ENCODE measurements around the gene CCL3. TPM values are rescaled to one million over a fixed set of nuclear protein-coding genes. Genes with fewer than 3 reads are reported as not detected.
A peak's percentile ranks its signal among the peaks of the same experiment; 100 is the strongest.

CCL3 gene
- total and polyA plus RNA-seq, 2 of the 4 experiments (the other 2 are of a cell fraction): not detected

DNA sequence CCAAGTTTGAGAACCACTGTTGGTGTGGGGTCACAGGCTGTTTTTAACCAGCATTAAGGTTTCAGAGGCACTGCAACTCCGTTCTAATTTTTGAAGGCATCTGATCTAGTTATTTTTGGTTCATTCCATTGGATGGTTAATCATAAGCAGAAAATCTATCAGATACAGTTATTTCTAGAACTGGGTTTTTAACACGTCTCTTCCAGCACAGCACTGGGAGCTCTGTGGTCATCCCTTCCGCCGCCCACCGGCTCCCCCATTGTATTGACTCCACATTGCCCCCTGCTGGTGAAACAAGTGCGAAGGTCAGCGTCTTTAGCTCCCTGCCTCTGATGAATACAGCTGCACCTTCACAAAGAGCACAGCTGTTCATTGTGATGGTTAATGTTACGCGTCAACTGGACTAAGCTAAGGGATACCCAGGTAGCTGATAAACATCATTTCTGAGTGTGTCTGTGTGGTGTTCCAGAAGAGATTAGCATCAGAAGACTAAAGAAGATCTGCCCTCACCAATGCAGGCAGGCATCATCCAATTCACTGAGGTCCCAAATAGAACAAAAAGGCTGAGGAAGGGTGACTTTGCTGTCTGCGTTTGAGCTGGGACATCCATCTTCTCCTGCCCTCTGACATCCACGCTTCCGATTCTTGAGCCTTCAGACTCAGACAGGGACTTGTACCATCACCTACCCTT is 17.4 kb downstream of the CCL3 start:
- TF ChIP-seq NFE2L2 (IDR thresholded peaks at IDR 0.05; ENCODE audit: low read depth, low read length) (no peak), CHD1 (IDR thresholded peaks at IDR 0.05; ENCODE audit: low read depth, low read length) (no peak), RCOR1 (IDR thresholded peaks at IDR 0.05; ENCODE audit: insufficient replicate concordance, low read length) (no peak), MXI1 (IDR thresholded peaks at IDR 0.05; ENCODE audit: borderline replicate concordance, low read depth, low read length) (no peak), FOS (IDR thresholded peaks at IDR 0.05; ENCODE audit: low read depth, low read length) (no peak), SMC3 (IDR thresholded peaks at IDR 0.05; ENCODE audit: low read depth, low read length) (peak; percentile 36), BHLHE40 (IDR thresholded peaks at IDR 0.05; ENCODE audit: low read depth, low read length) (no peak), POLR2A (IDR thresholded peaks at IDR 0.05; ENCODE audit: low read depth, low read length) (no peak), CEBPB (IDR thresholded peaks at IDR 0.05; ENCODE audit: low read depth, low read length) (no peak), RFX5 (IDR thresholded peaks at IDR 0.05; ENCODE audit: low read depth, low read length) (no peak), MAFK (IDR thresholded peaks at IDR 0.05; ENCODE audit: low read depth, low read length) (no peak), MAZ (IDR thresholded peaks at IDR 0.05; ENCODE audit: borderline replicate concordance, low read depth, low read length) (no peak), RAD21 (IDR thresholded peaks at IDR 0.05; ENCODE audit: low read length) (peak; percentile 31)
- TF ChIP-seq, protein P1, sequence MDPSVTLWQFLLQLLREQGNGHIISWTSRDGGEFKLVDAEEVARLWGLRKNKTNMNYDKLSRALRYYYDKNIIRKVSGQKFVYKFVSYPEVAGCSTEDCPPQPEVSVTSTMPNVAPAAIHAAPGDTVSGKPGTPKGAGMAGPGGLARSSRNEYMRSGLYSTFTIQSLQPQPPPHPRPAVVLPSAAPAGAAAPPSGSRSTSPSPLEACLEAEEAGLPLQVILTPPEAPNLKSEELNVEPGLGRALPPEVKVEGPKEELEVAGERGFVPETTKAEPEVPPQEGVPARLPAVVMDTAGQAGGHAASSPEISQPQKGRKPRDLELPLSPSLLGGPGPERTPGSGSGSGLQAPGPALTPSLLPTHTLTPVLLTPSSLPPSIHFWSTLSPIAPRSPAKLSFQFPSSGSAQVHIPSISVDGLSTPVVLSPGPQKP (IDR thresholded peaks at IDR 0.05; ENCODE audit: borderline replicate concordance, low read depth, low read length): no peak
- TF ChIP-seq, protein P2, sequence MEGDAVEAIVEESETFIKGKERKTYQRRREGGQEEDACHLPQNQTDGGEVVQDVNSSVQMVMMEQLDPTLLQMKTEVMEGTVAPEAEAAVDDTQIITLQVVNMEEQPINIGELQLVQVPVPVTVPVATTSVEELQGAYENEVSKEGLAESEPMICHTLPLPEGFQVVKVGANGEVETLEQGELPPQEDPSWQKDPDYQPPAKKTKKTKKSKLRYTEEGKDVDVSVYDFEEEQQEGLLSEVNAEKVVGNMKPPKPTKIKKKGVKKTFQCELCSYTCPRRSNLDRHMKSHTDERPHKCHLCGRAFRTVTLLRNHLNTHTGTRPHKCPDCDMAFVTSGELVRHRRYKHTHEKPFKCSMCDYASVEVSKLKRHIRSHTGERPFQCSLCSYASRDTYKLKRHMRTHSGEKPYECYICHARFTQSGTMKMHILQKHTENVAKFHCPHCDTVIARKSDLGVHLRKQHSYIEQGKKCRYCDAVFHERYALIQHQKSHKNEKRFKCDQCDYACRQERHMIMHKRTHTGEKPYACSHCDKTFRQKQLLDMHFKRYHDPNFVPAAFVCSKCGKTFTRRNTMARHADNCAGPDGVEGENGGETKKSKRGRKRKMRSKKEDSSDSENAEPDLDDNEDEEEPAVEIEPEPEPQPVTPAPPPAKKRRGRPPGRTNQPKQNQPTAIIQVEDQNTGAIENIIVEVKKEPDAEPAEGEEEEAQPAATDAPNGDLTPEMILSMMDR (conservative IDR thresholded peaks at IDR 0.05; ENCODE audit: low read depth, low read length): peak; percentile 48
- TF ChIP-seq, protein P3, sequence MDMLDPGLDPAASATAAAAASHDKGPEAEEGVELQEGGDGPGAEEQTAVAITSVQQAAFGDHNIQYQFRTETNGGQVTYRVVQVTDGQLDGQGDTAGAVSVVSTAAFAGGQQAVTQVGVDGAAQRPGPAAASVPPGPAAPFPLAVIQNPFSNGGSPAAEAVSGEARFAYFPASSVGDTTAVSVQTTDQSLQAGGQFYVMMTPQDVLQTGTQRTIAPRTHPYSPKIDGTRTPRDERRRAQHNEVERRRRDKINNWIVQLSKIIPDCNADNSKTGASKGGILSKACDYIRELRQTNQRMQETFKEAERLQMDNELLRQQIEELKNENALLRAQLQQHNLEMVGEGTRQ (IDR thresholded peaks at IDR 0.05; ENCODE audit: low read depth, low read length): no peak
- H3K9me1 ChIP-seq (ENCODE audit: insufficient read depth, low read length): no peaks in the 10 kb centered on the region
- no peak overlapping the region for H4K5ac ChIP-seq (ENCODE audit: low read depth, low read length)
- H3K27me3 ChIP-seq (ENCODE audit: control insufficient read depth, insufficient read depth, low read length): peaks cover 1% of the 10 kb centered on the region; the same call in 1 of the 2 replicates
- DNase-seq: peak; percentile 10
- H4K8ac ChIP-seq (ENCODE audit: low read depth in 2 of 2, low read length in 2 of 2): no peak overlapping the region
- H3K4ac ChIP-seq (ENCODE audit: low read depth, low read length): no peak overlapping the region
- dilution Hi-C loops (cut with HindIII; ENCODE audit: low sequenced_read_pairs, unreplicated experiment): no loop called here
- H2BK5ac ChIP-seq (ENCODE audit: low read depth, low read length, poor library complexity, severe bottlenecking): no peak overlapping the region
- no peaks in the 10 kb centered on the region for H3K9me3 ChIP-seq (ENCODE audit: control insufficient read depth, insufficient read depth, low read length)
- no peak overlapping the region for H3K18ac ChIP-seq (ENCODE audit: low read depth, low read length)
- BruUV-seq (replicated peaks): no TSS peak
- H3K79me1 ChIP-seq (ENCODE audit: low read depth in 1 of 2, low read length in 2 of 2): no peaks in the 10 kb centered on the region
- ChIA-PET CTCF (interaction anchor here (0.6 to 1.5 kb wide), 10 partner anchors 14 to 1125 kb away, joined by 3 to 7 read pairs (median 3); no protein-coding TSS in a partner anchor), POLR2A (ENCODE audit: unreplicated experiment) (no interaction called here)
- intact Hi-C loops (cut with micrococcal nuclease): loop anchor here (1.0 kb wide), 1 partner anchor 103 kb away; no protein-coding TSS in a partner anchor
- no peak overlapping the region for H3K4me3 ChIP-seq (ENCODE audit: insufficient read depth, low read depth, low read length)
- no peak overlapping the region for H2AK5ac ChIP-seq (ENCODE audit: low read depth, low read length)
- in situ Hi-C loops (cut with MboI; ENCODE audit: low sequenced_read_pairs): no loop called here
- no peak overlapping the region for H3K23ac ChIP-seq (ENCODE audit: low read depth, low read length)
- no peaks in the 10 kb centered on the region for H3K36me3 ChIP-seq (ENCODE audit: control insufficient read depth, insufficient read depth, low read length)
- H3K4me1 ChIP-seq (ENCODE audit: control insufficient read depth, insufficient read depth, low read length): no peaks in the 10 kb centered on the region
- 63% methylated on average over 2 of the region's 12 CpGs; no CpG with 5 or more reads in 1 of the 2 experiments for WGBS, 2 experiments (ENCODE audit: extremely low coverage in 2 of 2, insufficient read length in 1 of 2)
- no peak overlapping the region for H3K14ac ChIP-seq (replicated peaks; ENCODE audit: low read depth, low read length)
- H2AFZ ChIP-seq (replicated peaks; ENCODE audit: low read length, poor library complexity): no peak overlapping the region
- no peak overlapping the region for H3K4me2 ChIP-seq (ENCODE audit: low read depth, low read length)
- no peak overlapping the region for H2AK9ac ChIP-seq (replicated peaks; ENCODE audit: low read depth, low read length, poor library complexity)
- no peaks in the 10 kb centered on the region for H4K20me1 ChIP-seq (ENCODE audit: insufficient read depth, low read length)
- H3K27ac ChIP-seq (ENCODE audit: insufficient read depth, low read length): no peak overlapping the region
- H2BK15ac ChIP-seq (ENCODE audit: low read depth, low read length): no peak overlapping the region
- no peak overlapping the region for H2BK120ac ChIP-seq (ENCODE audit: low read depth, low read length)
- no peak overlapping the region for H3K56ac ChIP-seq (ENCODE audit: extremely low read depth, insufficient read depth, low read length)
- no peak overlapping the region for H3K9ac ChIP-seq (ENCODE audit: low read depth, low read length)
- peak; percentile 79 for ATAC-seq (ENCODE audit: low read depth)
- no peak overlapping the region for H4K91ac ChIP-seq (ENCODE audit: insufficient read depth, low read depth, low read length)
- H2BK20ac ChIP-seq (ENCODE audit: low read depth, low read length): no peak overlapping the region
